Nasal cavity respiratory epithelium epithelial cell of viscerocranial mucosa (primary cell): ENCODE results near the gene OR51A2. TPM values are rescaled to one million over a fixed set of nuclear protein-coding genes. Genes with fewer than 3 reads are reported as not detected.

Source experiments
- total RNA-seq: library from RNA; depleted of rRNA; stranded (reverse); fragments of >200 nt; gene quantifications from 2 replicates; pipeline ENCODE4 v1.2.3, GENCODE V29; 2014

The OR51A2 gene, protein sequence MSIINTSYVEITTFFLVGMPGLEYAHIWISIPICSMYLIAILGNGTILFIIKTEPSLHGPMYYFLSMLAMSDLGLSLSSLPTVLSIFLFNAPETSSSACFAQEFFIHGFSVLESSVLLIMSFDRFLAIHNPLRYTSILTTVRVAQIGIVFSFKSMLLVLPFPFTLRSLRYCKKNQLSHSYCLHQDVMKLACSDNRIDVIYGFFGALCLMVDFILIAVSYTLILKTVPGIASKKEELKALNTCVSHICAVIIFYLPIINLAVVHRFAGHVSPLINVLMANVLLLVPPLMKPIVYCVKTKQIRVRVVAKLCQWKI
- not detected in 2 replicates for total RNA-seq

DNA sequence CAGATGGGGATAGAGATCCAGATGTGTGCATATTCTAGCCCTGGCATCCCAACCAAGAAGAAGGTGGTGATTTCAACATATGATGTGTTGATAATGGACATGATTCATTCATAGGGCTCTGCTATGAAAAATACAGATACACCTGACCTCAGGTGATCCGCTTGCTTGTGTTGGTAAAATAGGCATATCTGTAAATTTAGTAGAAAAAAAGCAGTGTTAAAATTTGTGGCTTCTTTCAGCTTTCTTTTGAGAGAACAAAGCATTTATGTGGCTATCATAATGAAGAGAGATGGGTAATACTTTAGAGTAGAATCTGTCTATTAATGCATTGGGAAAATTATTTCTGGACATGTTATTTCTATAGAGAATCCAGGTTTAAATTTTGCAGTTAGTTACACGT lies at the start of gene OR51A2:
OR51A2 (minus strand) TSS at position 101 of the 400 bp plus-strand sequence; CDS start at position 101, 0 bp downstream.

DNA sequence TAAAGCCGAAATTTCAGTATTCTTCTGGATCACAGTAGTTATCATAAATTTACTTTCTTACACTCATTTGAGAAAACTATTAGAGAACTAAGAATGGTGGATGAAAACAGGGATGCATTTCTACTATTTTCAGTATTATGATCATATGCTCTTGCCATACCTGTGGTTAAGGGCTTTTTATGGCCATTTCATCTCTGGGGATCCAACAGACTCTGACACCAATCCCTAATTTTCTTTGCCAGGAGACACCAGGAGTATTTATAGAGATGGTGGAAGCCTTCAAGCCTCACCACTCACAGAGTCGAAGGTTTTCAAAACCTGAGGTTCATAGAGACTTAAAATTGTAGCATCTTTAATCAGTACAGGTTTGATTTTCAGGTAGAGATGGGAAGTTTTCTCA lies 39.0 kb upstream of the OR51A2 start, which contains the start of gene OR51L1:
OR51L1 (plus strand) TSS at position 301 of the 400 bp plus-strand sequence. CDS start 4,132 bp downstream, outside the sequence.

DNA sequence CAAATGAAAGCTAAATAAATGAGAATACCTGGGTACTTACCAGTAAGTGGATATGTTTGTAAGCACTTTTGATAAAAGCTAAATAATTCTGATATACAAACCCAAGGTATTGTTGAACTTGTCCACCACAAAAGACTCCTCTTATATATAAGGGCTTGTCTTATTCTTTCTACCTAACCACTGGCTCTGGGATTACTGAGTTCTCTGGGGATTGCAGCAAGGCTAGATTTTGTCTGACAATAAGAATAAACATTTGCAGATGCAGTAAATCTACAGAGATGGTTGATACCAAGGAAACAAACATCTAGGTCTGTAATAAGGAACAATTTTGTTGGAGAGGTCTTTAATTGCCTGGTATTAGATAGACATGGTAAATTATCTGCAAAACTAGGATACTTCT lies 8.0 kb downstream of the OR51A2 start, which contains the start of gene OR51A4:
OR51A4 (minus strand) TSS at position 101 of the 400 bp plus-strand sequence. CDS start 505 bp downstream, outside the sequence.

DNA sequence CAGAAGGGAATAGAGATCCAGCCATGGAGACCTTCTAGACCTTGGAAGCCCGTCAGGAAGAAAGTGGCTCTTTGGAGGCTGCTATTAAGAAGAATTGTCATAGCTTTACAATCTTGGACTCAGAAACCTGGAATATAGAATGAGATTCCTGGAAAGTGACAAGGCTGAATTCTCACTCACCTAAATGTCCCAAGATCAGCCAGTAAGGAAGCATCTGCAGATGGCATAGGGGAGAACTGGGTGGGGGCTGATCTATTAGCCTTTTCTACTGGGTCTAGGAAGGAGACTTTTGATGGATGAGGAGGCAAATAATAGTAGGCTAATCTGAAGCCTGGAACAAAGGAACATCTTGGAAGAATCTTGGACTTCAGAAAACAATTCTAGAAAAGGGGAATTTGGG lies 31.3 kb downstream of the OR51A2 start, which contains the start of gene OR51G1:
OR51G1 (minus strand) TSS at position 101 of the 400 bp plus-strand sequence; CDS start at position 101, 0 bp downstream.

DNA sequence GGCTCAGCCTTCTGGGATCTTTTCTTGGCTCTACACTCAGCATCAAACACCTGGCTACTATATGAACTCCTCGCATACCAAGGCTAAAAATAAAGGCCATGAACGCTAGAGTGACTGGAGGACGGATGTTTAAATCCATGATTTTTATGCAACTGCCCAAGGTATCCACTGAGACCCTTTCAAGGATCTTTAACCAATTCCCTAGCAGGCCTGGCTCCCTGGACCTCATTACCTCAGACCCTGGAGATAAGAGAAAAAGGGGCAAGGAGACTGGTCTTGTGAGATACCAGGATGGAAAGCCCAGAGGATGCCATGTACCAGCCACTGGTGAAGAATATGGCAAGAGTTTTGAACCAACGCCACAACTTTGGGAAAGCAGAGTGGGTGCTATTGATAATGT lies 36.3 kb downstream of the OR51A2 start, which contains the start of gene OR51G2:
OR51G2 (minus strand) TSS at position 101 of the 400 bp plus-strand sequence. CDS start 3,687 bp downstream, outside the sequence.

Other genes starting within 250 kb of the OR51A2 start
- gene OR51F1, start 185.8 kb downstream of the OR51A2 start, total RNA-seq: not detected in 2 replicates
- gene OR52R1, start 151.3 kb downstream of the OR51A2 start, total RNA-seq: not detected in 2 replicates
- not detected in 2 replicates for gene OR51F2, start 134.4 kb downstream of the OR51A2 start, total RNA-seq
- gene OR51S1, start 106.5 kb downstream of the OR51A2 start, total RNA-seq: not detected in 2 replicates
- not detected in 2 replicates for gene OR51T1, start 73.8 kb downstream of the OR51A2 start, total RNA-seq
- gene OR51A7, start 51.9 kb downstream of the OR51A2 start, total RNA-seq: not detected in 2 replicates
- gene OR51G2, start 36.4 kb downstream of the OR51A2 start, total RNA-seq: not detected in 2 replicates
- gene OR51G1, start 31.4 kb downstream of the OR51A2 start, total RNA-seq: not detected in 2 replicates
- not detected in 2 replicates for gene OR51A4, start 8.1 kb downstream of the OR51A2 start, total RNA-seq
- gene OR51L1, start 39.1 kb upstream of the OR51A2 start, total RNA-seq: not detected in 2 replicates
- not detected in 2 replicates for gene OR52J3, start 90.8 kb upstream of the OR51A2 start, total RNA-seq
- not detected in 2 replicates for gene OR52E2, start 103.9 kb upstream of the OR51A2 start, total RNA-seq
- not detected in 2 replicates for gene OR52E1, start 113.9 kb upstream of the OR51A2 start, total RNA-seq
- not detected in 2 replicates for gene OR52A5, start 182.6 kb upstream of the OR51A2 start, total RNA-seq
- not detected in 2 replicates for gene OR52A1, start 199.0 kb upstream of the OR51A2 start, total RNA-seq
- not detected in 2 replicates for gene OR51V1, start 245.0 kb upstream of the OR51A2 start, total RNA-seq